ENCODE data around the gene ACER3.

ACER3 gene

DNA sequence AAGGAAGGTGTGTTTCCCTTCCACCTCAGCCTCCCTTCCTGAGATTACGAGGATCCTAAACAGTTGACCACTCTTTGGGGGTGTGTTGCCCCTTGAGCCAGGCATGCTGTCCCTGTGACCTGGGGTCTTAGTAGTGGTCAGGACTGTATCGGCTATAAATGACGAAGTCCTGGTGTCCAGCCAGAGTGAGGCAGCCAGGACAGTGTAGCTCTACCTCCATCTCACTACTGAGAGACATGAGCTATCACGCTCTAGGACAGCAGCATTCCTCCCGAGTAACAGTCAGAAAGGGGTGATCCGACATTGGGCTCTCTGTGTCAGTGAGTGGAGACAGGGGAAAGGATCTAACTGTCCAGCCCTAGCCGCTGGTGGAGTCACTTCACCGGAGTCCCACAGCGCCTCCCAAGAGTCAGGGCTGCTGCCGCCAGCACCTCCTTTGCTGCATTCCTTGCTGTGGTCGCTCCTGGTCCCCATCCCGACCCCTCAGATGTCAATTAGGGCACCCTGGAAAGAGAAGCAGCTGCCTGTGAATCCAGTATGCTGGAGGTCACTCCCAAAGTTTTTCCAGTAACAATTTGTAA is 170.2 kb downstream of the ACER3 start:
- Histone ChIP-seq H3K4me1 (ENCODE audit: insufficient read depth, poor library complexity, severe bottlenecking) (no peaks in the 10 kb centered on the region), H3K27me3 (ENCODE audit: insufficient read depth, poor library complexity, severe bottlenecking) (no peaks in the 10 kb centered on the region)
- no peak for DNase-seq (ENCODE audit: low spot score)

DNA sequence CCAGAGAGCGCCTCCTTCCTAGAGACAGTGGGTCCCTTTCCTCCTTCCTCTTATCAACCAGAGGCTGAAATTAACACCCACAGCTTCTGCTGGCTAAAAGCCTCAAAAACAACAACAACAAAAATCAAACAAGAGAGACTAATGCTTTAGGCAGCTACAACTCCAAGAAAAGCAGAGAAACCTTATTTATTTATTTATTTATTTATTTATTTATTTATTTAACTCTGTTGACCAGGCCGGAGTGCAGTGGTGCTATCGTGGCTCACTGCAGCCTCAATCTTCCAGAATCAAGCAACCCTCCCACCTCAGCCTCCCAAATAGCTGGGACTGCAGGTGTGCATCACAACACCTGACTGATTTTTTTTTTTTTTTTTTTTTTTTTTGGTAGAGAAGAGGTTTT is 170.9 kb downstream of the ACER3 start:
- Histone ChIP-seq H3K9me3 (ENCODE audit: severe bottlenecking) (no peaks in the 10 kb centered on the region), H3K4me1 (ENCODE audit: insufficient read depth, poor library complexity, severe bottlenecking) (no peaks in the 10 kb centered on the region), H3K36me3 (ENCODE audit: low read depth) (no peaks in the 10 kb centered on the region), H3K4me3 (ENCODE audit: severe bottlenecking) (no peak overlapping the region), H3K27me3 (ENCODE audit: insufficient read depth, poor library complexity, severe bottlenecking) (no peaks in the 10 kb centered on the region), H3K27ac (ENCODE audit: poor library complexity, severe bottlenecking) (no peak overlapping the region)
- TF ChIP-seq, protein P1, sequence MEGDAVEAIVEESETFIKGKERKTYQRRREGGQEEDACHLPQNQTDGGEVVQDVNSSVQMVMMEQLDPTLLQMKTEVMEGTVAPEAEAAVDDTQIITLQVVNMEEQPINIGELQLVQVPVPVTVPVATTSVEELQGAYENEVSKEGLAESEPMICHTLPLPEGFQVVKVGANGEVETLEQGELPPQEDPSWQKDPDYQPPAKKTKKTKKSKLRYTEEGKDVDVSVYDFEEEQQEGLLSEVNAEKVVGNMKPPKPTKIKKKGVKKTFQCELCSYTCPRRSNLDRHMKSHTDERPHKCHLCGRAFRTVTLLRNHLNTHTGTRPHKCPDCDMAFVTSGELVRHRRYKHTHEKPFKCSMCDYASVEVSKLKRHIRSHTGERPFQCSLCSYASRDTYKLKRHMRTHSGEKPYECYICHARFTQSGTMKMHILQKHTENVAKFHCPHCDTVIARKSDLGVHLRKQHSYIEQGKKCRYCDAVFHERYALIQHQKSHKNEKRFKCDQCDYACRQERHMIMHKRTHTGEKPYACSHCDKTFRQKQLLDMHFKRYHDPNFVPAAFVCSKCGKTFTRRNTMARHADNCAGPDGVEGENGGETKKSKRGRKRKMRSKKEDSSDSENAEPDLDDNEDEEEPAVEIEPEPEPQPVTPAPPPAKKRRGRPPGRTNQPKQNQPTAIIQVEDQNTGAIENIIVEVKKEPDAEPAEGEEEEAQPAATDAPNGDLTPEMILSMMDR (IDR thresholded peaks at IDR 0.05; ENCODE audit: poor library complexity, severe bottlenecking), result no peak
- DNase-seq (ENCODE audit: low spot score), result no peak
- no peak for ATAC-seq (ENCODE audit: low read depth)

More for the DNA sequence above, 170.2 kb downstream of the ACER3 start:
- ATAC-seq (ENCODE audit: low read depth), result no peak
- TF ChIP-seq, protein P1 (IDR thresholded peaks at IDR 0.05; ENCODE audit: poor library complexity, severe bottlenecking), result no peak
- no peak overlapping the region for H3K4me3 ChIP-seq (ENCODE audit: severe bottlenecking)
- no peak overlapping the region for H3K27ac ChIP-seq (ENCODE audit: poor library complexity, severe bottlenecking)
- H3K9me3 ChIP-seq (ENCODE audit: severe bottlenecking), result no peaks in the 10 kb centered on the region
- no peaks in the 10 kb centered on the region for H3K36me3 ChIP-seq (ENCODE audit: low read depth)

DNA sequence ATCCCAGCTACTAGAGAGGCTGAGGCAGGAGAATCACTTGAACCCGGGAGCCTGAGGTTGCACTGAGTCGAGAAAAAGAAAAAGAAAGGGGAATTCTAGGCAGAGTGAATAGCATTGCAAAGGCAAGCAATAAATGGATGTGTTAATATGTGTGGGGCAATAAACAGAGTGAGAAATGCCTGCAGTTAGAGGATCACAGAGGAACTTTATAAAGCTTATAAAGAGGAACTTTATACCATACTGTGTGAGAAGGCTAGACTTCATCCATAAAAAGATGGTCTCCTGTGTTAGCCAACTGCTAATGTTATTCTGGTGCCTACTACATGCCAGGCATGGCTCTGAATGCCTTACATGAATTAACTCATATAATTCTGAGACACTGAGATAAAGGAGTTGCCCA is 174.3 kb downstream of the ACER3 start:
- no peaks in the 10 kb centered on the region for H3K36me3 ChIP-seq (ENCODE audit: low read depth)
- DNase-seq (ENCODE audit: low spot score), result no peak
- no peaks in the 10 kb centered on the region for H3K9me3 ChIP-seq (ENCODE audit: severe bottlenecking)
- no peak for ATAC-seq (ENCODE audit: low read depth)
- H3K27ac ChIP-seq (ENCODE audit: poor library complexity, severe bottlenecking), result no peak overlapping the region
- H3K4me3 ChIP-seq (ENCODE audit: severe bottlenecking), result no peak overlapping the region
- TF ChIP-seq, protein P1 (IDR thresholded peaks at IDR 0.05; ENCODE audit: poor library complexity, severe bottlenecking), result no peak
- peaks cover 16% of the 10 kb centered on the region for H3K27me3 ChIP-seq (ENCODE audit: insufficient read depth, poor library complexity, severe bottlenecking)
- no peaks in the 10 kb centered on the region for H3K4me1 ChIP-seq (ENCODE audit: insufficient read depth, poor library complexity, severe bottlenecking)

DNA sequence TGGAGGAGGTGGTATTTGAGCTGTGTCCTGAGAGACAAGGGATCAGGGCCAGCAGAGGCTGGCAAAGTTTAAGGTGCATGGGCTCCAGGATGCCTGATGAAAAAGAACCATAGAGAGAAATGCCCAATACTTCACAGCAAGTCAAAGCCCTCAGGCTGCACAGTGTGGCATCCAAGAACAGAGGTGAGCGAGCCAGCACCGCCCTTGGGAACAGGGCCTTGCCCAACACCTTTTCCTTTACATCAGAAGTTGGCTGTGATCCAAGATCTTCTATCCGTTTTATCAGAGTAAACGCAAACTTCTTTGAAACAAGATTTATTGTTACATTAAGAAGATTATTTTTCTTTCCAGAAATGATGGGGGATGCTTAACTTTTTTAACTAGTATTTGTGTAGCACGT is 174.9 kb downstream of the ACER3 start:
- no peak for DNase-seq (ENCODE audit: low spot score)
- peak; percentile 83 for ATAC-seq (ENCODE audit: low read depth)
- peaks cover 19% of the 10 kb centered on the region for H3K27me3 ChIP-seq (ENCODE audit: insufficient read depth, poor library complexity, severe bottlenecking)
- no peak overlapping the region for H3K4me3 ChIP-seq (ENCODE audit: severe bottlenecking)
- no peaks in the 10 kb centered on the region for H3K4me1 ChIP-seq (ENCODE audit: insufficient read depth, poor library complexity, severe bottlenecking)
- no peaks in the 10 kb centered on the region for H3K36me3 ChIP-seq (ENCODE audit: low read depth)
- H3K27ac ChIP-seq (ENCODE audit: poor library complexity, severe bottlenecking), result no peak overlapping the region
- no peaks in the 10 kb centered on the region for H3K9me3 ChIP-seq (ENCODE audit: severe bottlenecking)
- TF ChIP-seq, protein P1 (IDR thresholded peaks at IDR 0.05; ENCODE audit: poor library complexity, severe bottlenecking), result no peak

DNA sequence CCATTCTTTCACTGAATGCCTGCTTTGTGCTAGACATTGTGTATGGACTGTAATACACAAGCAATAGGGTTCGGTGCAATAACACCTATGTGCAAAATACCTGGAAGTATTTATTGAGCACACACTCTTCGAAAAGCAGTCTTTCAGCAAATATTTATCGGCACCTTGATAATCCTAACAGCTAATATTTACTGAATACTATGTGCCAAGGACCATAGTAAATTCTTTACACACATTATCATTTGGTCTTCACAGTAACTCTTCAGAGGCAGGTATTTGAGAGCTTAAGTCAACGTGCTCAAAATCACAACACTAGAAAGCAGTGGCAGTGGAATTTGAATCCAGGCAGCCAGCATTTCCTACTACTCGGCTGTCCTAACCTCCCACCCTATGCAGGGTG is 175.7 kb downstream of the ACER3 start:
- ATAC-seq (ENCODE audit: low read depth) (no peak), DNase-seq (ENCODE audit: low spot score) (no peak)
- Histone ChIP-seq H3K27ac (ENCODE audit: poor library complexity, severe bottlenecking) (no peak overlapping the region), H3K4me3 (ENCODE audit: severe bottlenecking) (no peak overlapping the region), H3K9me3 (ENCODE audit: severe bottlenecking) (no peaks in the 10 kb centered on the region), H3K4me1 (ENCODE audit: insufficient read depth, poor library complexity, severe bottlenecking) (no peaks in the 10 kb centered on the region), H3K36me3 (ENCODE audit: low read depth) (no peaks in the 10 kb centered on the region), H3K27me3 (ENCODE audit: insufficient read depth, poor library complexity, severe bottlenecking) (peaks cover 19% of the 10 kb centered on the region)
- TF ChIP-seq, protein P1 (IDR thresholded peaks at IDR 0.05; ENCODE audit: poor library complexity, severe bottlenecking), result no peak

Data from RWPE2 (cell line).